GM19467 (cell line): Measurements from ENCODE around the gene CYTL1.

Experiments
- ATAC-seq: cut with Tn5 transposase; IDR thresholded peaks from one replicate; pipeline ENCODE4 v1.9.1; 2021; ENCODE audit warnings: mild to moderate bottlenecking, moderate library complexity; ENCODE audit not compliant: unreplicated experiment

CYTL1 gene

DNA sequence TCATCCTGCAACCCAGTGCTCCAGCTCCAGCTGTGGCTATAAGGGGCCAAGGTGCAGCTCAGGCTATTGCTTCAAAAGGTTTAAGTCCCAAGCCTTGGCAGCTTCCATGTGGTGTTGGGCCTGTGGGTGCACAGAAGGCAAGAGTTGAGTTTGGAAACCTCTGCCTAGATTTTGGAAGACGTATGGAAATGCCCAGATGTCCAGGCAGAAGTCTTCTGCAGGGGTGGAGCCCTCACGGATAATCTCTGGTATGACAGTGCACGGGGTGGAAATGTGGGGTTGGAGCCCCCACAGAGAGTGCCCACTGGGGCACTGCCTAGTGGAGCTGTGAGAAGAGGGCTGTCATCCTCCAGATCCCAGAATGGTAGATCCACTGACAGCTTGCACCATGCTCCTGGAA lies 44.5 kb downstream of the CYTL1 start:
- no peak for ATAC-seq

GRCh38 chr4:4971796-4972195 lies 47.5 kb downstream of the CYTL1 start:
- no peak for ATAC-seq

- ATAC-seq, result no peak
These were observed 50.0 kb downstream of the CYTL1 start for GRCh38 chr4:4969298-4969697.

GRCh38 chr4:4968161-4968725 lies 51.0 kb downstream of the CYTL1 start:
- ATAC-seq, result no peak
